Measurements from ENCODE around the gene DLL4. TPM values are rescaled to one million over a fixed set of nuclear protein-coding genes. Genes with fewer than 3 reads are reported as not detected.

Gene DLL4
- total RNA-seq, 2 experiments from 2014 or later = 0.08 TPM; not detected in 1

- ChIA-PET POLR2A (no interaction called here), CTCF (interaction anchor here (0.6 to 6.5 kb wide), 15 partner anchors 7 to 282 kb away, joined by 3 to 71 read pairs (median 7); partner anchors contain the start of genes CHAC1, DLL4 and VPS18)
Observed at GRCh38 chr15:40902605-40903561, 26.3 kb upstream of the DLL4 start.

GRCh38 chr15:40904552-40905201 lies 24.5 kb upstream of the DLL4 start:
- CTCF ChIA-PET = interaction anchor here (0.6 to 6.5 kb wide), 16 partner anchors 8 to 428 kb away, joined by 3 to 71 read pairs (median 6); partner anchors contain the start of genes CHAC1, DLL4, NUSAP1 and OIP5

GRCh38 chr15:40906091-40906990 lies 22.8 kb upstream of the DLL4 start:
- CTCF ChIA-PET = interaction anchor here (0.6 to 6.5 kb wide), 20 partner anchors 9 to 394 kb away, joined by 3 to 71 read pairs (median 5); partner anchors contain the start of genes DLL4 and VPS18
- POLR2A ChIA-PET = interaction anchor here (0.6 to 1.5 kb wide), 4 partner anchors 9 to 109 kb away, joined by 3 to 5 read pairs (median 4); no protein-coding TSS in a partner anchor

More at GRCh38 chr15:40904552-40905201, 24.5 kb upstream of the DLL4 start:
- POLR2A ChIA-PET = interaction anchor here (0.7 to 1.0 kb wide), 2 partner anchors 50 to 681 kb away, joined by 3 read pairs; no protein-coding TSS in a partner anchor

GRCh38 chr15:40906991-40907802 lies 21.9 kb upstream of the DLL4 start:
- POLR2A ChIA-PET = interaction anchor here (0.6 to 1.5 kb wide), 5 partner anchors 8 to 143 kb away, joined by 3 to 4 read pairs (median 4); partner anchors contain the start of gene CHAC1

GRCh38 chr15:40908095-40908494 lies 21.0 kb upstream of the DLL4 start:
- POLR2A ChIA-PET = interaction anchor here (1.1 to 1.4 kb wide), 2 partner anchors 33 to 45 kb away, joined by 4 read pairs; partner anchors contain the start of gene CHAC1
- CTCF ChIA-PET = interaction anchor here (1.1 to 6.5 kb wide), 8 partner anchors 9 to 239 kb away, joined by 3 to 71 read pairs (median 22); partner anchors contain the start of genes CHAC1, DLL4 and VPS18

More at GRCh38 chr15:40906991-40907802, 21.9 kb upstream of the DLL4 start:
- CTCF ChIA-PET = interaction anchor here (0.7 to 6.5 kb wide), 16 partner anchors 10 to 393 kb away, joined by 3 to 71 read pairs (median 5); partner anchors contain the start of genes CHAC1, DLL4 and VPS18

GRCh38 chr15:40909662-40910630 lies 19.2 kb upstream of the DLL4 start:
- ChIA-PET POLR2A (no interaction called here), CTCF (interaction anchor here (0.6 kb wide), 1 partner anchor 49 kb away, joined by 4 read pairs; no protein-coding TSS in a partner anchor)

- POLR2A ChIA-PET = no interaction called here
Observed at GRCh38 chr15:40911141-40911540, 18.0 kb upstream of the DLL4 start.

GRCh38 chr15:40911693-40912092 lies 17.4 kb upstream of the DLL4 start:
- ChIA-PET CTCF (interaction anchor here (0.6 kb wide), 1 partner anchor 18 kb away, joined by 3 read pairs; no protein-coding TSS in a partner anchor), POLR2A (no interaction called here)

More at GRCh38 chr15:40911141-40911540, 18.0 kb upstream of the DLL4 start:
- CTCF ChIA-PET = no interaction called here

- ChIA-PET POLR2A (no interaction called here), CTCF (interaction anchor here (0.6 to 0.7 kb wide), 2 partner anchors 9 to 18 kb away, joined by 3 read pairs; no protein-coding TSS in a partner anchor)
Observed at GRCh38 chr15:40912478-40912877, 16.7 kb upstream of the DLL4 start.

- ChIA-PET CTCF (interaction anchor here (0.5 to 3.2 kb wide), 2 partner anchors 9 to 235 kb away, joined by 3 to 15 read pairs; no protein-coding TSS in a partner anchor), POLR2A (no interaction called here)
Observed at GRCh38 chr15:40914013-40914412, 15.1 kb upstream of the DLL4 start.

- POLR2A ChIA-PET = no interaction called here
- CTCF ChIA-PET = interaction anchor here (0.5 to 3.2 kb wide), 4 partner anchors 9 to 235 kb away, joined by 3 to 15 read pairs (median 3); partner anchors contain the start of gene DLL4
Observed at GRCh38 chr15:40914486-40914885, 14.7 kb upstream of the DLL4 start.

- CTCF ChIA-PET = interaction anchor here (0.7 to 3.2 kb wide), 4 partner anchors 10 to 93 kb away, joined by 3 to 15 read pairs (median 3); partner anchors contain the start of gene DLL4
- POLR2A ChIA-PET = interaction anchor here (0.6 kb wide), 1 partner anchor 9 kb away, joined by 3 read pairs; no protein-coding TSS in a partner anchor
Observed at GRCh38 chr15:40915116-40915661, 14.0 kb upstream of the DLL4 start.

GRCh38 chr15:40915679-40916078 lies 13.5 kb upstream of the DLL4 start:
- ChIA-PET POLR2A (interaction anchor here (0.6 kb wide), 1 partner anchor 9 kb away, joined by 3 read pairs; no protein-coding TSS in a partner anchor), CTCF (interaction anchor here (0.7 to 3.2 kb wide), 4 partner anchors 10 to 93 kb away, joined by 3 to 15 read pairs (median 3); partner anchors contain the start of gene DLL4)

GRCh38 chr15:40917585-40917984 lies 11.6 kb upstream of the DLL4 start:
- POLR2A ChIA-PET = no interaction called here
- CTCF ChIA-PET = interaction anchor here (1.1 to 1.3 kb wide), 2 partner anchors 8 to 10 kb away, joined by 3 to 4 read pairs; no protein-coding TSS in a partner anchor

- CTCF ChIA-PET = interaction anchor here (0.5 to 1.3 kb wide), 2 partner anchors 10 to 76 kb away, joined by 3 to 4 read pairs; no protein-coding TSS in a partner anchor
Observed at GRCh38 chr15:40918146-40918798, 10.9 kb upstream of the DLL4 start.

More at GRCh38 chr15:40918146-40918798, 10.9 kb upstream of the DLL4 start:
- POLR2A ChIA-PET = no interaction called here
